H1 (cell line): Measurements from ENCODE around the gene SPATS2. TPM values are rescaled to one million over a fixed set of nuclear protein-coding genes. Genes with fewer than 3 reads are reported as not detected.

Source experiments
- CTCF ChIA-PET: fragments of 300-600 bp; sonication (Branson Sonifier 250); formaldehyde crosslinking; loops from one replicate; lab custom pipeline; 2021; ENCODE audit not compliant: partially characterized antibody; lab: Charles Lee
- POLR2A ChIA-PET: fragments of 300-600 bp; sonication (Branson Sonifier 250); formaldehyde crosslinking; loops from one replicate; lab custom pipeline; 2021; ENCODE audit warnings: inconsistent platforms; ENCODE audit not compliant: partially characterized antibody; lab: Charles Lee
- DNase-seq, 2 experiments: peaks; one replicate each; pipeline versions ENCODE4 v3.0.0 to v3.0.0-alpha.2; 2010 to 2022; ENCODE audit warnings: low spot score in 2 of 2, low read depth in 1 of 2, mixed read lengths in 1 of 2
- FAIRE-seq: peaks from 2 replicates; lab custom pipeline; 2011; peaks lifted over from hg19 to GRCh38; lab: Jason Lieb, UNC
- H2AFZ ChIP-seq: 2 replicates; pipeline ENCODE4 v1.8.1; 2012; ENCODE audit warnings: low read length, inconsistent platforms
- H2AK5ac ChIP-seq: 2 replicates; pipeline ENCODE4 v1.6.1; 2013; ENCODE audit warnings: low read depth, low read length
- H2BK120ac ChIP-seq: replicated peaks from 2 replicates; pipeline ENCODE3; 2013; ENCODE audit warnings: low read depth, low read length, inconsistent platforms
- H2BK12ac ChIP-seq: 2 replicates; pipeline ENCODE4 v1.6.1; 2013; ENCODE audit warnings: low read depth, low read length
- H2BK15ac ChIP-seq: 2 replicates; pipeline ENCODE4 v1.6.1; 2013; ENCODE audit warnings: low read length
- H2BK20ac ChIP-seq: 2 replicates; pipeline ENCODE4 v1.6.1; 2013; ENCODE audit warnings: low read length
- H2BK5ac ChIP-seq: 2 replicates; pipeline ENCODE4 v1.6.1; 2013; ENCODE audit warnings: low read depth, low read length
- H3K14ac ChIP-seq: 2 replicates; pipeline ENCODE4 v1.6.1; 2013; ENCODE audit warnings: inconsistent platforms; ENCODE audit not compliant: insufficient read length
- H3K18ac ChIP-seq: 2 replicates; pipeline ENCODE4 v1.6.1; 2013; ENCODE audit warnings: low read length; ENCODE audit errors: extremely low read depth
- H3K23ac ChIP-seq: 2 replicates; pipeline ENCODE4 v1.6.1; 2013; ENCODE audit warnings: inconsistent platforms; ENCODE audit not compliant: insufficient read length
- H3K23me2 ChIP-seq: 2 replicates; pipeline ENCODE4 v1.6.1; 2013; ENCODE audit warnings: low read depth, low read length
- H3K27ac ChIP-seq: 2 replicates; pipeline ENCODE4 v1.6.1; 2011; ENCODE audit warnings: low read depth, low read length, inconsistent platforms
- H3K27me3 ChIP-seq, 4 experiments: replicated peaks in 1 of 4; 1 replicate in 1 of 4; 2 replicates in 3 of 4; pipeline versions ENCODE4 v1.6.1 to v1.8.1; 2011 to 2013; ENCODE audit warnings: low read length in 3 of 4, mild to moderate bottlenecking in 3 of 4, inconsistent platforms in 2 of 4, mixed read lengths in 2 of 4, moderate library complexity in 1 of 4; ENCODE audit not compliant: control insufficient read depth in 3 of 4, insufficient read depth in 3 of 4; ENCODE audit errors: extremely low read depth in 1 of 4
- H3K36me3 ChIP-seq, 4 experiments: 2 replicates each; pipeline versions ENCODE4 v1.6.1 to v1.8.1; 2011 to 2013; ENCODE audit warnings: mild to moderate bottlenecking in 4 of 4, low read length in 3 of 4, moderate library complexity in 2 of 4, control low read depth in 1 of 4, inconsistent platforms in 1 of 4; ENCODE audit not compliant: insufficient read depth in 4 of 4, control insufficient read depth in 2 of 4
- H3K4ac ChIP-seq: replicated peaks from 2 replicates; pipeline ENCODE3; 2013; ENCODE audit warnings: low read length, low read depth, mixed read lengths, inconsistent platforms; ENCODE audit not compliant: insufficient read length
- H3K4me1 ChIP-seq, 4 experiments: replicated peaks in 1 of 4; 1 replicate in 1 of 4; 2 replicates in 3 of 4; pipeline versions ENCODE4 v1.6.1 to v1.8.1; 2011 to 2013; ENCODE audit warnings: low read length in 3 of 4, inconsistent platforms in 2 of 4, mixed read lengths in 1 of 4; ENCODE audit not compliant: insufficient read depth in 4 of 4, control insufficient read depth in 3 of 4
- H3K4me2 ChIP-seq, 2 experiments: 2 replicates each; pipeline versions ENCODE4 v1.6.1 to v1.8.1; 2011 to 2013; ENCODE audit warnings: low read depth in 2 of 2, low read length in 2 of 2, control low read depth in 1 of 2, inconsistent platforms in 1 of 2, mild to moderate bottlenecking in 1 of 2; ENCODE audit not compliant: insufficient read depth in 1 of 2
- H3K4me3 ChIP-seq, 4 experiments: fragments of 200-600, 300-600 bp in 1 of 4; sonication (generic), shearing (Covaris generic), sonication (Bioruptor Twin) in 1 of 4; 2 replicates each; pipeline versions ENCODE4 v1.5.1 to v1.8.1; 2011 to 2016; ENCODE audit warnings: low read length in 4 of 4, low read depth in 3 of 4, control low read depth in 2 of 4, inconsistent platforms in 2 of 4, mild to moderate bottlenecking in 2 of 4, mixed read lengths in 1 of 4, moderate library complexity in 1 of 4; ENCODE audit not compliant: insufficient read depth in 2 of 4; ENCODE audit errors: extremely low read depth in 1 of 4
- H3K56ac ChIP-seq: replicated peaks from 2 replicates; pipeline ENCODE3; 2013; ENCODE audit warnings: low read depth, mild to moderate bottlenecking, mixed read lengths, low read length, inconsistent platforms; ENCODE audit not compliant: insufficient read length
- H3K79me1 ChIP-seq: 2 replicates; pipeline ENCODE4 v1.6.1; 2013; ENCODE audit warnings: low read depth, low read length, control low read depth
- H3K79me2 ChIP-seq, 2 experiments: 2 replicates each; pipeline versions ENCODE4 v1.6.1 to v1.8.1; 2012 to 2013; ENCODE audit warnings: low read length in 2 of 2, mild to moderate bottlenecking in 2 of 2, inconsistent platforms in 1 of 2; ENCODE audit not compliant: insufficient read depth in 2 of 2, control insufficient read depth in 1 of 2
- H3K9ac ChIP-seq, 4 experiments: replicated peaks in 1 of 4; 1 replicate in 1 of 4; 2 replicates in 3 of 4; pipeline versions ENCODE4 v1.6.1 to v1.8.1; 2011 to 2013; ENCODE audit warnings: low read depth in 3 of 4, low read length in 3 of 4, control low read depth in 2 of 4, mild to moderate bottlenecking in 2 of 4, moderate library complexity in 2 of 4, inconsistent platforms in 1 of 4; ENCODE audit errors: extremely low read depth in 1 of 4
- H3K9me3 ChIP-seq, 2 experiments: 2 replicates each; pipeline versions ENCODE4 v1.6.1 to v1.8.1; 2012 to 2013; ENCODE audit warnings: mild to moderate bottlenecking in 2 of 2, moderate library complexity in 2 of 2, control low read depth in 1 of 2, inconsistent platforms in 1 of 2, low read depth in 1 of 2, low read length in 1 of 2, mixed read lengths in 1 of 2; ENCODE audit not compliant: insufficient read depth in 2 of 2
- H4K20me1 ChIP-seq, 2 experiments: replicated peaks in 1 of 2; 2 replicates each; pipeline versions ENCODE3 to v1.8.1; 2011 to 2013; ENCODE audit warnings: inconsistent platforms in 2 of 2, low read length in 2 of 2, mild to moderate bottlenecking in 1 of 2; ENCODE audit not compliant: insufficient read depth in 2 of 2, control insufficient read depth in 1 of 2
- H4K5ac ChIP-seq: 2 replicates; pipeline ENCODE4 v1.6.1; 2013; ENCODE audit warnings: low read length, low read depth, mixed read lengths, inconsistent platforms; ENCODE audit not compliant: insufficient read length
- H4K8ac ChIP-seq: 2 replicates; pipeline ENCODE4 v1.8.0; 2013; ENCODE audit warnings: mild to moderate bottlenecking, moderate library complexity, low read length, inconsistent platforms; ENCODE audit not compliant: insufficient read depth; ENCODE audit errors: extremely low read depth
- H4K91ac ChIP-seq: replicated peaks from 2 replicates; pipeline ENCODE3; 2013; ENCODE audit warnings: low read length, mixed read lengths, inconsistent platforms; ENCODE audit not compliant: insufficient read length
- CBX5 ChIP-seq: fragments of 300-800, 300-1000 bp; sonication (generic); IDR thresholded peaks from 2 replicates; pipeline ENCODE4 v1.7.1; 2016; ENCODE audit warnings: antibody characterized with exemption, low read length, low read depth
- CHD2 ChIP-seq: IDR thresholded peaks from 2 replicates; pipeline ENCODE4 v1.6.1; 2012; ENCODE audit warnings: low read length, improper control_type of control experiment
- KDM4A ChIP-seq: IDR thresholded peaks from one replicate; pipeline ENCODE4 v1.7.1; 2012; ENCODE audit warnings: low read depth, mild to moderate bottlenecking, moderate library complexity, low read length, inconsistent platforms; ENCODE audit not compliant: severe bottlenecking
- NANOG ChIP-seq: IDR thresholded peaks from 2 replicates; pipeline ENCODE4 v1.6.1; 2011; ENCODE audit warnings: low read length, low read depth, mild to moderate bottlenecking, inconsistent platforms; ENCODE audit not compliant: insufficient read depth, poor library complexity, severe bottlenecking
- POLR2A ChIP-seq, 2 experiments: IDR thresholded peaks; 1 replicate in 1 of 2; 2 replicates in 1 of 2; pipeline ENCODE4 v1.6.1; 2011; ENCODE audit warnings: low read depth in 2 of 2, low read length in 2 of 2, mild to moderate bottlenecking in 2 of 2; ENCODE audit errors: control extremely low read depth in 1 of 2
- RAD21 ChIP-seq, 2 experiments: IDR thresholded peaks in 1 of 2; conservative IDR thresholded peaks in 1 of 2; 2 replicates each; pipeline ENCODE4 v1.6.1; 2011; ENCODE audit warnings: low read depth in 2 of 2, low read length in 2 of 2, improper control_type of control experiment in 1 of 2, inconsistent platforms in 1 of 2, mild to moderate bottlenecking in 1 of 2, moderate library complexity in 1 of 2
- RNF2 ChIP-seq: fragments of 200-900, 300-1000 bp; sonication (generic); IDR thresholded peaks from 2 replicates; pipeline ENCODE4 v1.7.1; 2016; ENCODE audit warnings: borderline replicate concordance, low read depth, mild to moderate bottlenecking, antibody characterized with exemption, low read length; ENCODE audit not compliant: poor library complexity, severe bottlenecking; ENCODE audit errors: missing control alignments
- SIN3A ChIP-seq, 2 experiments: IDR thresholded peaks in 1 of 2; conservative IDR thresholded peaks in 1 of 2; 2 replicates each; pipeline ENCODE4 v1.6.1; 2011 to 2012; ENCODE audit warnings: low read length in 2 of 2, improper control_type of control experiment in 1 of 2, low read depth in 1 of 2, mild to moderate bottlenecking in 1 of 2
- WGBS, 2 experiments: shearing (Covaris generic) in 1 of 2; methylation state at CpG; one replicate each; pipeline versions ENCODE4 v1.1.6 to v1.1.7; 2013 to 2015; ENCODE audit warnings: low lambda C conversion rate in 2 of 2, mixed read lengths in 2 of 2, inconsistent platforms in 1 of 2, low coverage in 1 of 2, missing lambda C conversion rate in 1 of 2; ENCODE audit not compliant: insufficient replicate concordance in 2 of 2, insufficient coverage in 1 of 2, insufficient read length in 1 of 2; ENCODE audit errors: extremely low coverage in 1 of 2, missing lambda C conversion rate in 1 of 2; 5-methylcytosine and 5-hydroxymethylcytosine counted together
- polyA plus RNA-seq, 7 experiments: library from polyadenylated mRNA; depleted of rRNA in 3 of 7; stranded (reverse) in 5 of 7; unstranded in 2 of 7; fragments of >200 nt in 5 of 7; fragments of 200-250 nt in 2 of 7; gene quantifications; 1 replicate in 5 of 7; 2 replicates in 1 of 7; 4 replicates in 1 of 7; pipeline versions ENCODE4 v1.2.1 to v1.2.3, GENCODE V29; 2011 to 2013; ENCODE audit warnings: missing spikeins in 2 of 7, mixed read lengths in 2 of 7
- total RNA-seq: library from RNA; stranded (reverse); fragmentation: NEBNext Ultra II Directional; extraction: Animal tissue kit (Norgen Biotek cat#: 25700); gene quantifications from 2 replicates; pipeline ENCODE4 v1.2.1, GENCODE V29; 2021
- TF ChIP-seq, protein P1 (sequence below): IDR thresholded peaks from 2 replicates; pipeline ENCODE4 v1.6.1; 2012; ENCODE audit warnings: inconsistent platforms

The SPATS2 gene
- total and polyA plus RNA-seq, 2 of the 8 experiments (the other 6 are each of a cell fraction or from before 2014, with no cell fraction given), result 19.2 to 24.5 TPM

DNA sequence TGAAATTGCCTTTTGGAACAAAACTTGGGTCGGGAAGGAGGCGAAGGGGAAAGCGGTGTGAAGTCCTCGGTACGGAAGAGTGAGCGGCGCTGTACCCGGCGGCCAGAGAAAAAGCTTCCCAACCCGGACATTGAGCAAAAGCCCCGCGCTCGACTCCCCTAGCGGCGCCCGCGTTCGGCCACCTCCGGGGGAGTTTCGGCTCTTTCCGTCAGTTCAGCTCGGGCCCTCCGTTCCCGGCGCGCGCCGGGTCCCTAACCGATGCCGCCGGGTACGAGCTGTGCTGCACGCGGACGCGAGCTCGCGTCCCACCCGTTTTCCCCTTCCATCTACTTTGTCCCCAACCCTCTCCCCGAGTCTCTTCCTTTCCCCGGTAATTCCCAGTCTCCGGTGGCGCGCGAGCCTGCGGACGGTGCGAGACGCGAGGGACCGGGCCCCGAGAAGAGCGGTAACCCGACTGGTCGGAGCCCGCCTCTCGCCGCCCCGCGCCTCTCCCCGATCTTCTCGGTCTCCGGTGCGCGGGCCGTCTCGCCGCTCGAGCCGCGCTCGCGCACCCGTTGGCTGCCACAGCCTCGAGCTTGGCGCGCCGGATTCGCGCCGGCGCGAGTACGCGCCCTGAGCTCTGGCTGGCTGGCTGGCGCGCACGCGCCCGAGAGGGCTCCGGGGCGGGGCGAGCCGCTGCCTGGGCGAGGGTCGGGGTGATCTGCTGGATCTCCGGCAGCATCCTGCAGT lies 446 bp upstream of the SPATS2 start:
- POLR2A ChIA-PET, result interaction anchor here (0.6 to 1.8 kb wide), 33 partner anchors 8 to 462 kb away, joined by 3 to 8 read pairs (median 4); partner anchors contain the start of genes DNAJC22, KCNH3, MCRS1 and NCKAP5L
- Histone ChIP-seq H3K14ac (no peak overlapping the region), H3K9ac (peak overlapping the region; percentile 80 to 95 (median 88)), H2BK5ac (peak overlapping the region; percentile 89), H2AK5ac (no peak overlapping the region), H2BK20ac (no peak overlapping the region), H2AFZ (peak overlapping the region; percentile 90; the same call in 1 of the 2 replicates), H3K23me2 (peaks cover 9% of the 10 kb centered on the region), H2BK12ac (no peak overlapping the region), H2BK120ac (peak overlapping the region; percentile 70), H3K27me3 (peaks cover 0 to 3% (median 0%) of the 10 kb centered on the region in 4 experiments; a peak in 3 of 7 replicates), H3K79me1 (no peaks in the 10 kb centered on the region), H3K27ac (peak overlapping the region; percentile 90), H4K20me1 (no peaks in the 10 kb centered on the region), H2BK15ac (no peak overlapping the region), H3K23ac (no peak overlapping the region), H3K79me2 (peaks cover 4 to 40% of the 10 kb centered on the region in 2 experiments), H3K4ac (no peak overlapping the region), H3K56ac (peak overlapping the region; percentile 99), H3K18ac (peak overlapping the region; percentile 81), H3K36me3 (no peaks in the 10 kb centered on the region), H3K9me3 (no peaks in the 10 kb centered on the region), H3K4me2 (peak overlapping the region; percentile 76 to 86), H3K4me3 (peak overlapping the region; percentile 80 to 95 (median 86)), H4K8ac (peak overlapping the region; percentile 98), H4K91ac (peak overlapping the region; percentile 91), H3K4me1 (peaks cover 0 to 8% (median 2%) of the 10 kb centered on the region in 4 experiments; a peak in 3 of 7 replicates), H4K5ac (peak overlapping the region; percentile 94)
- FAIRE-seq, result no peak
- WGBS, 2 experiments, result 1% methylated on average over 71 of the region's 97 CpGs; no CpG with 5 or more reads in 1 of the 2 experiments
- peak; percentile 86 to 94 for DNase-seq
- CTCF ChIA-PET, result interaction anchor here (0.7 to 26.7 kb wide), 18 partner anchors 9 to 216 kb away, joined by 3 to 538 read pairs (median 4); partner anchors contain the start of gene DNAJC22
- 0 out of 4 replicates have a peak, but pooled peaks of 1 of the 2 experiments have one; percentile 5 for TF ChIP-seq RAD21 (IDR thresholded peaks at IDR 0.05 in 1 of 2, conservative IDR thresholded peaks at IDR 0.05 in 1 of 2; ENCODE audit: low read depth in 2 of 2, low read length in 2 of 2)
- no peak; a peak in 1 of 4 replicates for TF ChIP-seq SIN3A (conservative IDR thresholded peaks at IDR 0.05 in 1 of 2, IDR thresholded peaks at IDR 0.05 in 1 of 2; ENCODE audit: low read depth in 1 of 2, low read length in 2 of 2)
- no peak for TF ChIP-seq NANOG
- TF ChIP-seq, protein P1, sequence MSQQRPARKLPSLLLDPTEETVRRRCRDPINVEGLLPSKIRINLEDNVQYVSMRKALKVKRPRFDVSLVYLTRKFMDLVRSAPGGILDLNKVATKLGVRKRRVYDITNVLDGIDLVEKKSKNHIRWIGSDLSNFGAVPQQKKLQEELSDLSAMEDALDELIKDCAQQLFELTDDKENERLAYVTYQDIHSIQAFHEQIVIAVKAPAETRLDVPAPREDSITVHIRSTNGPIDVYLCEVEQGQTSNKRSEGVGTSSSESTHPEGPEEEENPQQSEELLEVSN, result peak; percentile 32
- TF ChIP-seq POLR2A (IDR thresholded peaks at IDR 0.05; ENCODE audit: control extremely low read depth in 1 of 2, low read depth in 2 of 2, low read length in 2 of 2), result peak; percentile 70 to 91
- peak; percentile 78 for TF ChIP-seq KDM4A
- TF ChIP-seq RNF2, result no peak
- TF ChIP-seq CHD2, result no peak
- no peak for TF ChIP-seq CBX5
